Measurements from ENCODE around the gene DIP2A.

The DIP2A gene, protein sequence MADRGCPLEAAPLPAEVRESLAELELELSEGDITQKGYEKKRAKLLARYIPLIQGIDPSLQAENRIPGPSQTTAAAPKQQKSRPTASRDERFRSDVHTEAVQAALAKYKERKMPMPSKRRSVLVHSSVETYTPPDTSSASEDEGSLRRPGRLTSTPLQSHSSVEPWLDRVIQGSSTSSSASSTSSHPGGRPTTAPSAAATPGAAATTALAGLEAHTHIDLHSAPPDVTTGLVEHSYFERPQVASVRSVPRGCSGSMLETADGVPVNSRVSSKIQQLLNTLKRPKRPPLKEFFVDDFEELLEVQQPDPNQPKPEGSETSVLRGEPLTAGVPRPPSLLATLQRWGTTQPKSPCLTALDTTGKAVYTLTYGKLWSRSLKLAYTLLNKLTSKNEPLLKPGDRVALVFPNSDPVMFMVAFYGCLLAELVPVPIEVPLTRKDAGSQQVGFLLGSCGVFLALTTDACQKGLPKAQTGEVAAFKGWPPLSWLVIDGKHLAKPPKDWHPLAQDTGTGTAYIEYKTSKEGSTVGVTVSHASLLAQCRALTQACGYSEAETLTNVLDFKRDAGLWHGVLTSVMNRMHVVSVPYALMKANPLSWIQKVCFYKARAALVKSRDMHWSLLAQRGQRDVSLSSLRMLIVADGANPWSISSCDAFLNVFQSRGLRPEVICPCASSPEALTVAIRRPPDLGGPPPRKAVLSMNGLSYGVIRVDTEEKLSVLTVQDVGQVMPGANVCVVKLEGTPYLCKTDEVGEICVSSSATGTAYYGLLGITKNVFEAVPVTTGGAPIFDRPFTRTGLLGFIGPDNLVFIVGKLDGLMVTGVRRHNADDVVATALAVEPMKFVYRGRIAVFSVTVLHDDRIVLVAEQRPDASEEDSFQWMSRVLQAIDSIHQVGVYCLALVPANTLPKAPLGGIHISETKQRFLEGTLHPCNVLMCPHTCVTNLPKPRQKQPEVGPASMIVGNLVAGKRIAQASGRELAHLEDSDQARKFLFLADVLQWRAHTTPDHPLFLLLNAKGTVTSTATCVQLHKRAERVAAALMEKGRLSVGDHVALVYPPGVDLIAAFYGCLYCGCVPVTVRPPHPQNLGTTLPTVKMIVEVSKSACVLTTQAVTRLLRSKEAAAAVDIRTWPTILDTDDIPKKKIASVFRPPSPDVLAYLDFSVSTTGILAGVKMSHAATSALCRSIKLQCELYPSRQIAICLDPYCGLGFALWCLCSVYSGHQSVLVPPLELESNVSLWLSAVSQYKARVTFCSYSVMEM (N-terminal part only)

DNA sequence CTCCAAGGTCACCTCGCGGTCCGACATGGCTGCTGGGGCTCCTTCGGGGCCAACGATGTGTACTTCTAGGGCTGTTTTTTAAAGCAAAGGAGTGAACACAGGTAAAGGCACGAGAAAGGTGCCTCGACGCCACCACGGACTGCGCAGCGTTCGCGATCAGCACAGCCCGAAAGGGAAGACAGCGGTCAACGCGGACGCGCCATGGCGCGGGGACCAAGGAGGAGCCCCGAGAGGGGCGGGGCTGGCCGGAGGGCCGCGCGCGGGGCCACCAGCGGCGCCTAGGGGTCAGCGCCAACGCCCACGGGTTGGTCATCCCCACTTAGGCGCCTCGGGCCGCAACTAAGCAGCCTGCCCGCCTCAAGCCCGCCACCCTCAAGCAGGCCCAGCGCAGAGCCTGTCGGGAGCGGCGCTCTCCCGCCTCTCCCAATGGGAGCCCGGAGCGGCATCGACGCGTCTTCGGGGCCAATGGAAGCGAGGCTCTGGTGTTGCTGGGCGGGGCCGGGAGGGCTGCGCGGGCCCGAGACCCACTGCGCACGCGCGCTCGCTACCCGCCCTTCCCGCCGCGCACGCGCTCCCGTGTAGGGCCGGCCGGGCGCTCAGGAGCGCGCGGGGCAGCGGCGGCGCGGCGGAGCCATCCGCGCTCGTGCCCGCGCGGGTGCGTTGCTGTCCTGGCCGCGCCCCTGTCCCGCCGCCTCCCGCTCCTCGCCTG, at the start of gene DIP2A:
Gene DIP2A (plus strand): TSS at position 577 of the 709 bp plus-strand sequence. CDS start 241 bp downstream, outside the sequence.
- peak; percentile 95 for DNase-seq (ENCODE audit: low spot score)

DNA sequence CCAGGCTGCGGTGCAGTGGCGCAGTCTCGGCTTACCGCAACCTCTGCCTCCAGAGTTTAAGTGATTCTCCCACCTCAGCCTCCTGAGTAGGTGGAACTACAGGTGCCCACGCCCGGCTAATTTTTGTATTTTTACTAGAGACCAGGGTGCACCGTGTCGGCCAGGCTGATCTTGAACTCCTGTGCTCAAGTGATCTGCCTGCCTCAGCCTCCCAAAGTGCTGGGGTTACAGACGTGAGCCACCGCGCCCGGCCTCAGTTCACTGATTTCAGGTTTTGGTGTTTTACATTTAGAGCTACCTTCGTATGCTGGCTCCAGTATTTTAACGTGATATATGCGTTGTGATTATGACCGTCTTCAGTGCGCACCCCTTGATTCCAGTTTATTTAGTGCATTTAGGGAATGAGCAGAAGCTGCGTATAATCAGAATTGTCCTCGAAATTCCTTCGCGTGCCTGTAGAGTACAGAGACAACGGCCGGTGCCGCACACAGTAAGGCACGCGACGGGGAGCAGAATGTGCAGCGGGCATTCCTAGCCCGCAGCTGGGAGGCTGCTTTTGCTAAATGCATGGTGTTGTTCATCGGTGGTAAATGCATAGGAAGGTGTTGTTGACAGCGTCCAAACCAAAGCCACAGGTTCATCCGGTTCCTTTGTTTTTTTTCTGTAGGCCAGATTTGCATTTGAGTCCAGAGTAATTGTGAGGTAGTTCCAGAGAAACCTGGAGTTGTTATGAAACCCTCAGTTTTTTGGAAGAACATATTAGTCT, 48.9 kb upstream of the DIP2A start:
- no peak for DNase-seq (ENCODE audit: low spot score)

DNA sequence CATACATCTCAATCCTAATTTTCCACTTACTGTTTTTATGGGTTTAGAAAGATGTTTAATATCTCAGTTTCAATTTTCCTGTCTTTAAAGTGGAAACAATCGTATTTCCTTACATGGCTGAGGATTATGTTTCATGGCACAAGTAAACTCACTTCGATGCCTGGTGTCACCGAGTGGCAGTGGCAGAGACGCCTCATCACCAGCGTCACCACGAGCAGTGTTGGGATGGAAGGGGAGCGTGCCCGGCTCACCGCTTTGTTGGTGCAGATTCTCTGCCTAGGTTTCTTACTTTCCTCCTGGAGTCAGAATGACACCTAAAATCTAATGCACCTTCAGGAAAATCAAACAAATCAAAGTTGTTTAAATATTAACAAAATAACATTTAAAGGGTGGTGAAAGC, 48.2 kb upstream of the DIP2A start:
- no peak for DNase-seq (ENCODE audit: low spot score)

DNA sequence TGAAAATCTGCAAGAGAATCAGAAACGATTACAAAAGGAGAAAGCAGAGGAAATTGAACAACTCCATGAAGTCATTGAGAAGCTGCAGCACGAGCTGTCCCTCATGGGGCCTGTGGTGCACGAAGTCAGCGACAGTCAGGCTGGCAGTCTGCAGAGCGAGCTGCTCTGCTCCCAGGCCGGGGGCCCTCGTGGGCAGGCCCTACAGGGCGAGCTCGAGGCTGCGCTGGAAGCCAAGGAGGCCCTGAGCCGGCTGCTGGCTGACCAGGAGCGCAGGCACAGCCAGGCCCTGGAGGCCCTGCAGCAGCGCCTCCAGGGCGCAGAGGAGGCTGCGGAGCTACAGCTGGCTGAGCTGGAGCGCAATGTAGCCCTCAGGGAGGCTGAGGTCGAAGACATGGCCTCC, 47.5 kb upstream of the DIP2A start:
- no peak for DNase-seq (ENCODE audit: low spot score)

DNA sequence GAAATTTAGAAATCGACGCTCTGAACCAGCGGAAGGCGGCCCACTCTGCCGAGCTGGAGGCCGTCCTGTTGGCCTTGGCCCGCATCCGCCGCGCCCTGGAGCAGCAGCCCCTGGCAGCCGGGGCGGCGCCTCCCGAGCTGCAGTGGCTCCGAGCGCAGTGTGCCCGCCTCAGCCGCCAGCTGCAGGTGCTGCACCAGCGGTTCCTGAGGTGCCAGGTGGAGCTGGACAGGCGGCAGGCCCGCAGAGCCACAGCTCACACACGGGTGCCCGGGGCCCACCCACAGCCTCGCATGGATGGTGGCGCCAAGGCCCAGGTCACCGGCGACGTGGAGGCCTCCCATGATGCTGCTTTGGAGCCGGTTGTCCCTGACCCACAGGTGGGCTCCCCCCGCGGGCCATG, 47.0 kb upstream of the DIP2A start:
- DNase-seq (ENCODE audit: low spot score): no peak

DNA sequence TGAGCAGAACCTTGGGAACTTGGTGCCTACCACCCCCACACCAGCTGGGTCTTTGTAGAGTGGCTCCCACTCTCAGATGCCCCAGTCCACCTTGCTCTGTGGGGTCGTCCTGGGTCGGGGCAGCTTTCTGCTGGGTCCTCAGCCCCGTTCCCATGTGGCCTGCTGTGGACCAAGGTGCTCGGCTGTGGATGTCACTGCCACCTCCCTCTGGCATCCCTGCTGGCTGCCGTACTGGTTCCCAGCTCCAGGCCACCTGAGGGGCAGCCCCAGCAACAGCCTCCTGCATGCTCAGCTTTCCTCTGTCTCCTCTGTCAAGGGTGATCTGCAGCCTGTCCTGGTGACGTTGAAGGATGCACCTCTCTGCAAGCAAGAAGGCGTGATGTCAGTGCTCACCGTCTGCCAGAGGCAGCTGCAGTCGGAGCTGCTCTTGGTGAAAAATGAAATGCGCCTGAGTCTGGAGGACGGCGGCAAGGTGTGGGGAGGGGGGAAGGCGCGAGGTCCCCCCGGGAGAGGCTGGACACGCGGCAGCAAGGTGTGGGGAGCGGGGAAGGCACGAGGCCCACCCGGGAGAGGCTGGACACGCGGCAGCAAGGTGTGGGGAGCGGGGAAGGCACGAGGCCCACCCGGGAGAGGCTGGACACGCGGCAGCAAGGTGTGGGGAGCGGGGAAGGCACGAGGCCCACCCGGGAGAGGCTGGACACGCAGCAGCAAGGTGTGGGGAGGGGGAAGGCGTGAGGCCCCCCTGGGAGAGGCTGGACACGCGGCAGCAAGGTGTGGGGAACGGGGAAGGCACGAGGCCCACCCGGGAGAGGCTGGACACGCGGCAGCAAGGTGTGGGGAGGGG, 45.9 kb upstream of the DIP2A start:
- no peak for DNase-seq (ENCODE audit: low spot score)

DNA sequence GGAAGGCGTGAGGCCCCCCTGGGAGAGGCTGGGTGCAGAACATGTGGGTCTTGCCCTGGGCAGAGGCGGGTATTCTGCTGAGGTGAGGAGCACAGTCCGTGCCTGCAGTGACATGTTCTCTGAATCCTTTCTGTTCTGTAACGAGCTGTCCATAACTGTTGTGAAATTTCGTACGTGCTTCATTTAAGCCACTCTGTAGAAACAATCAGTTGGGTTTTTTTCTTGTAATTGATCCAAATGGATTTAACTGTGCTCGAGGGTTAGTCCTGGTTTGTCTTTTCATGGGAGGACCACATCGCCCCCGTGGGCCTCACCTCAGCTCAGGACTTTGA, 45.4 kb upstream of the DIP2A start:
- DNase-seq (ENCODE audit: low spot score): no peak

DNA sequence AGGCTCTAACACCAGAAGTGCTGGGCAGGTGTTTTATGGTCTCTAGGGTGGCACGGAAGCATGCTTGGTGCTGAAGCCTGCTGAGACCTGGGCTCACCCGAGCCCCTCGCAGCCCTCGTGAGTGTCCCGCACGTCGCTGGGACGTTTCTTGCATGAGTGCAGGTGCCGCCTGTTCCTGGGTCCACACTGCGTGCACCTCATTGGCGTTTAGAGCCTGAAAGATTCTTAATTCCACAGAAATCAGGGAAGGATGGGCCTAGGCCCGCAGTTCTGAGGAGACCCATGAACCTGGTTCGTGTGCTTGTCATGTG, 43.8 kb upstream of the DIP2A start:
- no peak for DNase-seq (ENCODE audit: low spot score)

DNA sequence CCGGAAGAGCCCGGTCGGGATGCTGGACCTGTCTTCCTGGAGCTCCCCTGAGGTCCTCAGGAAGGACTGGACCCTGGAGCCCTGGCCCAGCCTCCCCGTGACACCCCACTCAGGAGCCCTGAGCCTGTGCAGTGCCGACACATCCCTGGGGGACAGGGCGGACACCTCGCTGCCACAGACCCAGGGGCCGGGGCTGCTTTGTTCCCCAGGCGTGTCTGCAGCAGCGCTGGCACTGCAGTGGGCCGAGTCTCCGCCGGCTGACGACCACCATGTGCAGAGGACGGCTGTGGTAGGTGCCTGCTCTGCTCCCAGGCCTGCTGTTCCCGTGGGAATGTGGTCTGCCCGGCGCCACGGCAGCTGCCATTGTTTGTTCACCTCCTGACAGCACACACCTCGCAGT, 42.1 kb upstream of the DIP2A start:
- no peak for DNase-seq (ENCODE audit: low spot score)

DNA sequence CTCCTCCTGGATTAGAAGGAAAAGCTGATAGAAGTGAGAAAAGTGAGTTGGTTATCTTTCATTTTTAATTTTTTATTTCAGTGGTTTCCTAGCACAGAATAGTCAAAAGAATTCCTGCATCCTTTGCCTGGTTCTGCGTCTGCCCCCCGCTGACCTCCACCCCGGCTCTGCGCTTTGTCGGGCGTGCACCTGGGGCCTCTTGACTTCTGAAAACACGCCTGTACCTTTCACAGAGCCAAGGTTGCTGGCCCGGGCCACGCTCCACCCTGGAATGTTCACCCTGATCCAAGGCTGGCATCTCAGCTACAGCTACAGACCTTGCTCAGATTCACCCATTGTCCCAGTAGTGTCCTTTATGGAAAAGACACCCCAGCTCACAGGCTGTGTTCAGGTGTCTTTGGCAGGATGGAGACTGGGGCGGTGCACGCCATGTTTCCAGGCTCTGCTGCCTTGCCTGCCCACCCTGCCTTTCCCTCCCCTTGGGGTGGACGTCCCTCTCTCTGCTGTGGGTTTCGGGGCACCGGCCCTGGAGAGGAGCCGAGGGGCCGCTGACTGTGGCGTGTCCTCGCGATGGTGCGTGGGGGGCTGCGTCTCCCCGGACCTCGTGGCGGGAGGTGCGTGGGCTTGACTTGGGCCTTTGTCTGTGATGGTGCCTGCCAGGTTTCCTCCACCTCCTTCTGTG, 40.3 kb upstream of the DIP2A start:
- no peak for DNase-seq (ENCODE audit: low spot score)

DNA sequence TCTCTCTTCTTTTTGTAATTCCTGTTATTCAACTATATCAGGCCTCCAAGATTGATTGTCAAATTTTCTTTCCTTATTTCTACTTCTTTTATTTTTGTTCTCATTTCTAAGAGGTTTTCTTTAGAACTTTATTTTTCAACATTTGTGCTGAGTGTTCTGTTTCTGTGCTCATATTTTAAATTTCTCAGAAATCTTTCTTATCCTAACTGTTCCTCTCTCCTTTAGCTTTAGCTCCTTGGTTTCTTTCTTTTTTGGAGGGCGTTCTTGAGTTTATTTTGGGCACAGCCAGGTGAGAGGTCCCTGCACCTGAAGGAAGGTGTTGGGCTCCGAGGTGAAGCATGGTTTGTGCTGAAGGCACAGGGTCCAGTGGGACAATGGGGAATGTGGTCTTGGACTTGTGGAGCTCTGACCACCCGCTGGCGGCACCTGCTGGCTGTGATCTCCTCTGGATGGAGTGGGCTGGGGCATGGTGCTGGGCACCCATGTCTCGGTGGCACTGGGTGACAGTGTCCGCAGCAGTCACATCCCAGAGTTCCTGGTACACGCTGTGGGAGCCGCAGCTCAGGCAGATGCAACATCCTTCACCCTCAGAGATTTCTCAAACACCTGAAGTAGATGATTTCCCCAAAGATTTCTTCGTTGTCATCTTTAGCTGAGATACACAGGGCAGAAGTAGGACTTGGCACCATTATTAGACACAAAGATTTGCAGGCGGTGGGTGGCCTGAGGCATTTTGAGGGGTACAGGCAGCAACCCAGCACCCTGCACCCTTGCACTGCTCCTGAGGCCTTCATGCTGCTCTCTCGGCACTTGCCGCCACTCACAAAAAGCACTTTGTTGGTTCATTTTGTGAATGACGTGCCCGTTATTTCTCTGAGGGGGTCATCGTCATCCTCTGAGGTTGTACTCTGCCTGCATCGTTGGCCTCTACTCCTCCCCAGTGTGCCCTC, 38.2 kb upstream of the DIP2A start:
- DNase-seq (ENCODE audit: low spot score): no peak

DNA sequence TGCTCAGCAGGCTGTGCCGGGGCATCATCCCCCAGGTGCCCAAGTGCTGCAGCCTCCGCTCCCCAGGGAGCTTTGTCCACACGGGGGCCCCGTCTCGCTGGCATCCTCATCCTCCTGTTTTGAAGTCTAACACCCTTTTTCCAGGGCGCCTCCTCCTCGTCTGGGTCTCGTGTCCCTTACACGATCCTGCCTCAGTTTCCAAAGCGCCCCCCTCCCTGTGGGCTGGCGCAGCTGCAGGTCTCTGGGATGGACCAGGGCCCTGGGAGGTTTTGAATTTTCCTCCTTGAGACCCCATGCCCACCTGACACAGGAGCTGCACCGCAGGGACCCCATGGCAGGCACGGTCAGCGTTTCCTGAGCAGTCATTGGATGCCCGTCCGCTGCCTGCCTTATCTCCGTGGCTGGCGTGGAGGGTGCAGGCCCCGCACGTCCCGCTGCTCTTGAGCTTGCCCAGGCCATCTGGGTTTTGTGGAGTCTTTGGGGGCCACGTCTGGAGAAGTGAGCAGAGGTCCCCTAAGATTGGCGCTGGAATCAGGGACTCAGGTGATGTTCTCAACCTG, 37.4 kb upstream of the DIP2A start:
- no peak for DNase-seq (ENCODE audit: low spot score)

DNA sequence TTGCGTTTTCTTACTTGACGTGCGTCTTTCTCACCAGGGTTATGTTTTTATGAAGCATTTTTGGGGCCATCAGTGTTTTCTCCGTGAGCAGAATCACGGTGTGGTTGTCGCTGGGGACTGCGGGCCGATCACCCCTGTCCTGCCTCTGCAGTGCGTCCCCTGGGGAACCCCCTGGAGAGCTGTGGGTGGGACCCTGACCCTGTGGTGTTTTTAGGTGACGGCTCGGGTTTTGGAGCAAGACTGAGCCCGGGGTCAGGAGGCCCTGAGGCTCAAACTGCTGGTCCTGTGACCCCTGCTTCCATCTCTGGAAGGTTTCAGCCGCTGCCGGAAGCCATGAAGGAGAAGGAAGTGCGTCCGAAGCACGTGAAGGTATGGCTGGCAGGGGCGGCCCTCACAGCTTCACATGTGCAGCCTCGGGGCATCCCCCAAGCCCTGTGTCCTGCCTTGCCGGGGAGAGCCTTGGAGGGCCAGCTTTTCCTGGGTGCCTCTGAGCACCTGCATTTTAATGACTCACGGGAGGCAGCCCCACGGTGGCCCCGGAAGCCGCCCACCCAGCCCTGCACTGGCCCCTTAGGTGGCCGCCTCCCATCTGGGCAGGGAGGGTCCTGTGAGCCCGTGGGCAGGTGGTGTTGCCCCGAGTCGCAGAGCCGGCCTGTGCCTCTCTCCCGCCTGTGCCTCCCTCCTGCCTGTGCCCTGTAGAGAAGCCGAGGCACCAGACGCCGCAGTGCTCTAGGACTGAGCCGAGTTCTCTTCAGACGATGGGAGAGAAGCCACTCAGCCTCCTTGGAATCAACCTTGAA, 36.7 kb upstream of the DIP2A start:
- no peak for DNase-seq (ENCODE audit: low spot score)

DNA sequence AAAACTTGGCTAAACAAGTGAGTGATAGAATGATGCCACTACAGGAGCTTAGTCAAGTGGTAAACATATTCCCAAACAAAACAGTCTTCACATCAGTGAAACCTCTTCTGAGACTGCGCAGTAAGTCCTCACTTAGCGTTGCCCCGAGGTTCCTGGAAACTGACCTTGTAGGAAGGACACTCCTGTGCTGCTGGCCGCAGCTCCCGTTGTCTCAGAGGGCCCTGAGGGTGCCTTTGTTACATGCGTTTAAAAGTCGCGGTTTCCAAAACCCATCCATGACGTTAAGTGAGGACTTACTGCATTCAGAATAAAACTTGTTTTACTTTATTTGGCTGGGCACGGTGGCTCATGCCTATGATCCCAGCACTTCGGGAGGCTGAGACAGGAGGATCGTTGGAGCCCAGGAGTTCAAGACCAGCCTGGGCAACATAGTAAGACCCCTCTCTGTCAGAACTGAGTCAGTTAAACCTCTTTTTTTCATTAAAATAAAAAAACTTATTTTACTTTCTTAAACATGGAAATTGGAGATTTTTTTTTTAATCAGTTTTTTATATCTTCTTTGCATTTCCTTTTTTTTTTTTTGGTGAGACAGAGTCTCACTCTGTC, 36.0 kb upstream of the DIP2A start:
- no peak for DNase-seq (ENCODE audit: low spot score)

DNA sequence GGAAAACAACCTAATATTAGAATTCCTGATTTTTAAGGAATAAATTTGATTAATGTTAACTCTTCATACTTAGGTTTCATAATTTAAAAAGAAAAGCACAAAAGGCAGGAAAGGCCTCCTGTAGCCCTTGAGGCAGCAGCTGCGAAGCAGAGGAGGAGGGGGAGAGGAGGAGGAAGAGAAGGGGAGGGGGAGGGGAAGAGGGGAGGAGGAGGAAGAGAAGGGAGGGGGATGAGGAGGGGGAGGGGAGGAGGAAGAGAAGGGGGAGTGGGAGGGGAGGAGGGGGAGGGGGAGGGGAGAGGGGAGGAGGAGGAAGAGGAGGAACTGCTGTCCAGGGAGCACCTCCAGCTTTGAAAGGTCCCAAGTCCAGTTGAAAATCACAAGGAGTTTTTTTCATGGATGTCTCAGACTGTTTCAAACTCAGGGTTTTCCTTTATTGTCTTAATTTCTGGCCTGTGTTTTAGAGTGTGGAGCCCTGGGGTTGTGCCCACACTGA, 35.1 kb upstream of the DIP2A start:
- no peak for DNase-seq (ENCODE audit: low spot score)

DNA sequence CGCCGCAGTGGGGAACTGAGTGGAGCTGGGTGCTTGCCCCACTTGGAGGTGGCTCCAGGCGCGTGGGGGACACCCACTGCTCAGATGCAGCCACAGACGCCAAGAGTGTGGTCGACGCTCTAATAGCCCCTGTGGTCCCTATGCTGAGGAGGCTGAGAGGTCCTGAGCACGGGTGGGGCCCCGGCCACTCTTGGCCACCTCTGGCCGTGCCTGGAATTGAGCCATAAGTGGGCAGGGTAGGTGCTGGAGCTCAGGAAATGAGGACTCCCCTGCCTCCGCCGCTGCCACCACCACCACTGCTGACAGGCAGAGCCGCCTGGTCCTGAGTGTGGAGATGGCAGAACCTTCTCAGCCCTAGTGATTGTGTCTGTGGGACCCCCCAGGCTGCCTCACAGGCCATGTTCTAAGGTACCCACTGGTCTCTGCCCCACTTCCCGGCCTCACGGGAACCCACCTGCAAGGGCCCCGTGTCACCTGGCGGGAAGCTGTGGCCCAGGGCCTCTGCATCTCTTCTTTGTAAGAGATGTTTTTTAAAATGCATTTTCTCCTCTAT, 34.6 kb upstream of the DIP2A start:
- no peak for DNase-seq (ENCODE audit: low spot score)

DNA sequence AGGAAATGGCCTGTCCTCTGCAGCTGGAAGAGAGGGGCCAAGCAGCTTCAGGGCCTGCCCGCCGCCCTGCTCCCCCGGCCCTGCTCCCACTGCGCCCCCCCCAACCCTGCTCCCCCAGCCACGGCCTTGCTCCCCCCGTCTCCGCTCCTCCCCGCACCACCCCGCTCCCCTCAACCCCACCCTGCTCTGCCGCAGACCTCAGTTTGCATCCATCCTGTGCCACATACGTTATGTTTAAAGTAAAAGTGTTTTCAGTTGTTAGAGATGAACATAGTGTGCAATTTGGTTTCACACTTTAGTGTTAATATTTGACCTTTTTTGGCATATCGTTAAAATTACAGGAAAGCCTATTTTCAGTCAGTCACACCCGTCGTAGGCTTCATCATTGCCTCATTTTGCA, 34.1 kb upstream of the DIP2A start:
- DNase-seq (ENCODE audit: low spot score): no peak

All from cerebellar cortex (tissue), 1 donor.